GM19455 (cell line): ENCODE measurements around the gene ZNG1A.
"Not testable (repeated sequence)": the region's sequence is repeated elsewhere in the genome, so short reads cannot be mapped to it uniquely, and the experiment has no call there.

Experiments
- ATAC-seq: cut with Tn5 transposase; IDR thresholded peaks from one replicate; pipeline ENCODE4 v1.9.1; 2021; ENCODE audit not compliant: unreplicated experiment

Gene ZNG1A

GRCh38 chr9:178970-179383 is at the start of gene ZNG1A:
ZNG1A (minus strand) TSS chr9:179056; CDS start chr9:178969, 87 bp downstream.
- ATAC-seq, result not testable (repeated sequence)

- no peak for ATAC-seq
These were observed 49.0 kb upstream of the ZNG1A start for GRCh38 chr9:227860-228259.

GRCh38 chr9:224582-225520 is 46.0 kb upstream of the ZNG1A start:
- ATAC-seq, result no peak

- ATAC-seq, result no peak
These were observed 45.2 kb upstream of the ZNG1A start for GRCh38 chr9:224026-224425.

- no peak for ATAC-seq
These were observed 44.3 kb upstream of the ZNG1A start for GRCh38 chr9:223152-223551.

- no peak for ATAC-seq
These were observed 43.3 kb upstream of the ZNG1A start for GRCh38 chr9:221989-222776.

- ATAC-seq, result no peak
These were observed 41.0 kb upstream of the ZNG1A start for GRCh38 chr9:219670-220365.

GRCh38 chr9:219036-219435 is 40.2 kb upstream of the ZNG1A start:
- not testable (repeated sequence) for ATAC-seq

- no peak for ATAC-seq
These were observed 39.1 kb upstream of the ZNG1A start for GRCh38 chr9:217950-218349.

GRCh38 chr9:216866-217265 is 38.0 kb upstream of the ZNG1A start:
- no peak for ATAC-seq

- ATAC-seq, result no peak
These were observed 36.8 kb upstream of the ZNG1A start for GRCh38 chr9:215631-216155.

- peak; percentile 89 for ATAC-seq
These were observed 36.0 kb upstream of the ZNG1A start, which contains the start of gene DOCK8 for GRCh38 chr9:214648-215493. DOCK8 (plus strand) TSS chr9:214865; CDS start chr9:214977, 112 bp downstream.

GRCh38 chr9:214351-214647 is 35.4 kb upstream of the ZNG1A start:
- no peak for ATAC-seq

- not testable (repeated sequence) for ATAC-seq
These were observed 35.0 kb upstream of the ZNG1A start for GRCh38 chr9:213901-214300.

GRCh38 chr9:212297-212696 is 33.4 kb upstream of the ZNG1A start:
- ATAC-seq, result no peak

- no peak for ATAC-seq
These were observed 32.7 kb upstream of the ZNG1A start for GRCh38 chr9:211557-211956.

- ATAC-seq, result no peak
These were observed 32.2 kb upstream of the ZNG1A start for GRCh38 chr9:211036-211435.

- no peak for ATAC-seq
These were observed 30.4 kb upstream of the ZNG1A start for GRCh38 chr9:209143-209758.

- ATAC-seq, result no peak
These were observed 27.6 kb upstream of the ZNG1A start for GRCh38 chr9:206481-206880.

GRCh38 chr9:199601-200000 is 20.7 kb upstream of the ZNG1A start:
- not testable (repeated sequence) for ATAC-seq
